SJCRH30 (cell line): ENCODE measurements around the gene PDXDC1. TPM values are rescaled to one million over a fixed set of nuclear protein-coding genes. Genes with fewer than 3 reads are reported as not detected.
"Not testable (repeated sequence)": the region's sequence is repeated elsewhere in the genome, so short reads cannot be mapped to it uniquely, and the experiment has no call there.

ENCODE experiments used
- DNase-seq, 2 experiments: peaks; one replicate each; pipeline ENCODE4 v3.0.0-alpha.2; 2015 to 2020
- H3K27ac ChIP-seq: fragments of 250-450 bp; sonication (Bioruptor Pico); 2 replicates; pipeline ENCODE4 v1.5.1; 2020; ENCODE audit warnings: mild to moderate bottlenecking, moderate library complexity
- H3K27me3 ChIP-seq: fragments of 250-450 bp; sonication (Bioruptor Pico); 2 replicates; pipeline ENCODE4 v1.5.1; 2020; ENCODE audit warnings: mild to moderate bottlenecking, moderate library complexity
- H3K36me3 ChIP-seq: fragments of 250-450 bp; sonication (Bioruptor Pico); 2 replicates; pipeline ENCODE4 v1.5.1; 2020; ENCODE audit warnings: mild to moderate bottlenecking, moderate library complexity
- H3K4me1 ChIP-seq: fragments of 250-450 bp; sonication (Bioruptor Pico); 2 replicates; pipeline ENCODE4 v1.5.1; 2020; ENCODE audit warnings: mild to moderate bottlenecking, moderate library complexity
- H3K4me3 ChIP-seq: fragments of 250-450 bp; sonication (Bioruptor Pico); 2 replicates; pipeline ENCODE4 v1.5.1; 2020; ENCODE audit warnings: mild to moderate bottlenecking, moderate library complexity
- H3K9me3 ChIP-seq: fragments of 250-450 bp; sonication (Bioruptor Pico); replicated peaks from 2 replicates; pipeline ENCODE4 v1.5.1; 2020; ENCODE audit warnings: mild to moderate bottlenecking, moderate library complexity
- total RNA-seq: library from RNA; depleted of rRNA; stranded (reverse); fragments of >200 nt; shearing (Covaris generic); gene quantifications from 2 replicates; pipeline ENCODE4 v1.2.3, GENCODE V29; 2014

PDXDC1 gene
- total RNA-seq, 1 experiment from 2014 or later, result 48.7 TPM

GRCh38 chr16:14961405-14962186, 13.2 kb upstream of the PDXDC1 start:
- Histone ChIP-seq H3K36me3 (no peaks in the 10 kb centered on the region), H3K4me3 (no peak overlapping the region), H3K4me1 (no peaks in the 10 kb centered on the region), H3K9me3 (peaks cover 6% of the 10 kb centered on the region; the same call in 1 of the 2 replicates), H3K27me3 (peaks cover 3% of the 10 kb centered on the region; the same call in 1 of the 2 replicates), H3K27ac (no peak overlapping the region)
- DNase-seq, result no peak

GRCh38 chr16:14963281-14964173, 11.3 kb upstream of the PDXDC1 start:
- Histone ChIP-seq H3K36me3 (no peaks in the 10 kb centered on the region), H3K4me1 (no peaks in the 10 kb centered on the region), H3K27me3 (peaks cover 3% of the 10 kb centered on the region; the same call in 1 of the 2 replicates), H3K4me3 (no peak overlapping the region), H3K9me3 (peaks cover 6% of the 10 kb centered on the region; the same call in 1 of the 2 replicates), H3K27ac (no peak overlapping the region)
- DNase-seq, result no peak

GRCh38 chr16:14965328-14965727, 9.5 kb upstream of the PDXDC1 start:
- DNase-seq, result no peak
- H3K27ac ChIP-seq, result no peak overlapping the region
- no peaks in the 10 kb centered on the region for H3K36me3 ChIP-seq
- peaks cover 3% of the 10 kb centered on the region; the same call in 1 of the 2 replicates for H3K27me3 ChIP-seq
- no peak overlapping the region for H3K4me3 ChIP-seq
- peaks cover 6% of the 10 kb centered on the region; the same call in 1 of the 2 replicates for H3K9me3 ChIP-seq
- H3K4me1 ChIP-seq, result no peaks in the 10 kb centered on the region

- not testable (repeated sequence) for H3K27ac ChIP-seq, DNase-seq, H3K36me3 ChIP-seq, H3K4me3 ChIP-seq, H3K27me3 ChIP-seq, H3K4me1 ChIP-seq, H3K9me3 ChIP-seq
Measured at GRCh38 chr16:14969795-14970194, 5.0 kb upstream of the PDXDC1 start.

GRCh38 chr16:14971621-14972228, 3.1 kb upstream of the PDXDC1 start:
- H3K4me3 ChIP-seq, H3K4me1 ChIP-seq, DNase-seq, H3K36me3 ChIP-seq, H3K9me3 ChIP-seq, H3K27me3 ChIP-seq, H3K27ac ChIP-seq: not testable (repeated sequence)

- not testable (repeated sequence) for H3K9me3 ChIP-seq, H3K27ac ChIP-seq, H3K4me1 ChIP-seq, H3K36me3 ChIP-seq, DNase-seq, H3K27me3 ChIP-seq
- peak overlapping the region; percentile 92 for H3K4me3 ChIP-seq
Measured at GRCh38 chr16:14973785-14974322, 972 bp upstream of the PDXDC1 start.

- H3K36me3 ChIP-seq, result not testable (repeated sequence)
Measured at GRCh38 chr16:14974331-14974655, 533 bp upstream of the PDXDC1 start.

GRCh38 chr16:14975418-14976194, 780 bp downstream of the PDXDC1 start:
- Histone ChIP-seq H3K4me3 (peak overlapping the region; percentile 92), H3K27ac (peak overlapping the region; percentile 64)
- peak; percentile 17 to 35 for DNase-seq
- H3K27me3 ChIP-seq, H3K36me3 ChIP-seq, H3K4me1 ChIP-seq, H3K9me3 ChIP-seq: not testable (repeated sequence)

More at GRCh38 chr16:14974331-14974655, 533 bp upstream of the PDXDC1 start:
- not testable (repeated sequence) for H3K4me1 ChIP-seq, H3K27me3 ChIP-seq, H3K9me3 ChIP-seq
- peak in 1 of 2 experiments; percentile 84 for DNase-seq
- H3K4me3 ChIP-seq, result peak overlapping the region; percentile 92
- H3K27ac ChIP-seq, result peak overlapping the region; percentile 64; the same call in 1 of the 2 replicates

GRCh38 chr16:14976971-14977736, 2.3 kb downstream of the PDXDC1 start:
- H3K36me3 ChIP-seq, result not testable (repeated sequence)
- peak; percentile 71 to 76 for DNase-seq

GRCh38 chr16:14978281-14978680, 3.5 kb downstream of the PDXDC1 start:
- H3K4me3 ChIP-seq, H3K9me3 ChIP-seq, H3K27ac ChIP-seq, H3K36me3 ChIP-seq, H3K27me3 ChIP-seq, DNase-seq, H3K4me1 ChIP-seq: not testable (repeated sequence)

More at GRCh38 chr16:14976971-14977736, 2.3 kb downstream of the PDXDC1 start:
- H3K4me3 ChIP-seq, H3K4me1 ChIP-seq, H3K27ac ChIP-seq, H3K27me3 ChIP-seq, H3K9me3 ChIP-seq: not testable (repeated sequence)

GRCh38 chr16:14978908-14979307, 4.1 kb downstream of the PDXDC1 start:
- not testable (repeated sequence) for H3K4me1 ChIP-seq, H3K36me3 ChIP-seq, H3K27me3 ChIP-seq, H3K27ac ChIP-seq, DNase-seq, H3K9me3 ChIP-seq, H3K4me3 ChIP-seq

- not testable (repeated sequence) for H3K4me1 ChIP-seq, H3K27me3 ChIP-seq, H3K27ac ChIP-seq, H3K4me3 ChIP-seq, H3K36me3 ChIP-seq, H3K9me3 ChIP-seq, DNase-seq
Measured at GRCh38 chr16:14981234-14981633, 6.4 kb downstream of the PDXDC1 start.

- H3K4me3 ChIP-seq, H3K9me3 ChIP-seq, H3K27ac ChIP-seq, H3K27me3 ChIP-seq, H3K36me3 ChIP-seq, H3K4me1 ChIP-seq, DNase-seq: not testable (repeated sequence)
Measured at GRCh38 chr16:14982521-14982920, 7.7 kb downstream of the PDXDC1 start.

- H3K9me3 ChIP-seq, DNase-seq, H3K4me3 ChIP-seq, H3K4me1 ChIP-seq, H3K27me3 ChIP-seq, H3K27ac ChIP-seq, H3K36me3 ChIP-seq: not testable (repeated sequence)
Measured at GRCh38 chr16:14988092-14988491, 13.3 kb downstream of the PDXDC1 start.
